B cell (primary cell): ENCODE measurements around the gene CRCP.
"Not testable (repeated sequence)": the region's sequence is repeated elsewhere in the genome, so short reads cannot be mapped to it uniquely, and the experiment has no call there.

Experiments
- EZH2 ChIP-seq: IDR thresholded peaks from 2 replicates; pipeline ENCODE4 v1.6.1; 2012; ENCODE audit warnings: borderline replicate concordance, low read depth, mild to moderate bottlenecking, moderate library complexity, low read length; ENCODE audit not compliant: insufficient read depth, poor library complexity, severe bottlenecking
- TF ChIP-seq, protein P1 (sequence below): fragments of 200-600 bp; IDR thresholded peaks from one replicate; pipeline ENCODE4 v1.8.0; 2022; ENCODE audit warnings: antibody characterized with exemption, mild to moderate bottlenecking

DNA sequence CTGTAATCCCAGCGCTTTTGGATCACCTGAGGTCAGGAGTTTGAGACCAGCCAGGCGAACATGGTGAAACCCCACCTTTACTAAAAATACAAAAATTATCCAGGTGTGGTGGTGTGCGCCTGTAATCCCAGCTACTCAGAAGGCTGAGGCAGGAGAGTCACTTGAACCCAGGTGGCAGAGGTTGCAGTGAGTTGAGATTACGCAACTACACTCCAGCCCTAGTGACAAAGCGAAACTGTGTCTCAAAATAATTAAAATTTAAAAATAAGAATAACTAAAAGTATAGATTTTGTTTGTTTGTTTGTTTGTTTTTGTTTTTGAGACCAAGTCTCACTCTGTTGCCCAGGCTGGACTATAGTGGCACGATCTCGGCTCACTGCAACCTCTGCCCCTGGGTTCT is 41.4 kb downstream of the CRCP start:
- TF ChIP-seq, protein P1, sequence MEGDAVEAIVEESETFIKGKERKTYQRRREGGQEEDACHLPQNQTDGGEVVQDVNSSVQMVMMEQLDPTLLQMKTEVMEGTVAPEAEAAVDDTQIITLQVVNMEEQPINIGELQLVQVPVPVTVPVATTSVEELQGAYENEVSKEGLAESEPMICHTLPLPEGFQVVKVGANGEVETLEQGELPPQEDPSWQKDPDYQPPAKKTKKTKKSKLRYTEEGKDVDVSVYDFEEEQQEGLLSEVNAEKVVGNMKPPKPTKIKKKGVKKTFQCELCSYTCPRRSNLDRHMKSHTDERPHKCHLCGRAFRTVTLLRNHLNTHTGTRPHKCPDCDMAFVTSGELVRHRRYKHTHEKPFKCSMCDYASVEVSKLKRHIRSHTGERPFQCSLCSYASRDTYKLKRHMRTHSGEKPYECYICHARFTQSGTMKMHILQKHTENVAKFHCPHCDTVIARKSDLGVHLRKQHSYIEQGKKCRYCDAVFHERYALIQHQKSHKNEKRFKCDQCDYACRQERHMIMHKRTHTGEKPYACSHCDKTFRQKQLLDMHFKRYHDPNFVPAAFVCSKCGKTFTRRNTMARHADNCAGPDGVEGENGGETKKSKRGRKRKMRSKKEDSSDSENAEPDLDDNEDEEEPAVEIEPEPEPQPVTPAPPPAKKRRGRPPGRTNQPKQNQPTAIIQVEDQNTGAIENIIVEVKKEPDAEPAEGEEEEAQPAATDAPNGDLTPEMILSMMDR, result not testable (repeated sequence)
- not testable (repeated sequence) for TF ChIP-seq EZH2
